Osteocyte (in vitro differentiated cells): ENCODE data around the gene XAB2. TPM values are rescaled to one million over a fixed set of nuclear protein-coding genes. Genes with fewer than 3 reads are reported as not detected.

ENCODE experiments used
- DNase-seq: peaks from one replicate; pipeline ENCODE4 v3.0.0; 2021; ENCODE audit warnings: mixed read lengths; ENCODE audit not compliant: unreplicated experiment; ENCODE audit errors: extremely low spot score
- H3K27ac Mint-ChIP-seq: one replicate; pipeline ENCODE4 v1.8.0; 2021; ENCODE audit warnings: mild to moderate bottlenecking, mixed read lengths; ENCODE audit not compliant: unreplicated experiment
- H3K27me3 Mint-ChIP-seq: one replicate; pipeline ENCODE4 v1.8.0; 2021; ENCODE audit warnings: mixed read lengths; ENCODE audit not compliant: unreplicated experiment
- H3K36me3 Mint-ChIP-seq: one replicate; pipeline ENCODE4 v1.8.0; 2021; ENCODE audit warnings: mixed read lengths; ENCODE audit not compliant: unreplicated experiment
- H3K4me1 Mint-ChIP-seq: one replicate; pipeline ENCODE4 v1.8.0; 2021; ENCODE audit warnings: mixed read lengths; ENCODE audit not compliant: unreplicated experiment
- H3K4me3 Mint-ChIP-seq: one replicate; pipeline ENCODE4 v1.8.0; 2021; ENCODE audit warnings: mild to moderate bottlenecking, moderate library complexity, mixed read lengths; ENCODE audit not compliant: unreplicated experiment
- H3K9me3 Mint-ChIP-seq: one replicate; pipeline ENCODE4 v1.8.0; 2021; ENCODE audit warnings: mixed read lengths; ENCODE audit not compliant: unreplicated experiment
- CTCF ChIP-seq: fragments of 200-600 bp; sonication (generic); IDR thresholded peaks from 2 replicates; pipeline ENCODE4 v1.5.0; 2021; ENCODE audit warnings: antibody characterized with exemption, mild to moderate bottlenecking, moderate library complexity
- total RNA-seq: library from RNA; stranded (reverse); gene quantifications from 2 replicates; pipeline ENCODE4 v1.2.1, GENCODE V29; 2021

XAB2 gene
- total RNA-seq, 1 donor from 2014 or later = 41.7 TPM

GRCh38 chr19:7637374-7638256 is 8.3 kb upstream of the XAB2 start:
- TF ChIP-seq CTCF = no peak
- Mint-ChIP-seq H3K36me3 (no peaks in the 10 kb centered on the region), H3K27ac (no peak overlapping the region), H3K27me3 (peaks cover 16% of the 10 kb centered on the region), H3K4me1 (no peaks in the 10 kb centered on the region), H3K4me3 (peak overlapping the region; percentile 57), H3K9me3 (no peaks in the 10 kb centered on the region)
- DNase-seq = no peak

- no peaks in the 10 kb centered on the region for H3K4me1 Mint-ChIP-seq
- peaks cover 16% of the 10 kb centered on the region for H3K27me3 Mint-ChIP-seq
- H3K4me3 Mint-ChIP-seq = peak within 1 kb of the TSS; percentile 57
- H3K9me3 Mint-ChIP-seq = no peaks in the 10 kb centered on the region
- H3K36me3 Mint-ChIP-seq = no peaks in the 10 kb centered on the region
- no peak for DNase-seq
- no peak for TF ChIP-seq CTCF
- H3K27ac Mint-ChIP-seq = no peak within 1 kb of the TSS
Measured at GRCh38 chr19:7636691-7637373, 7.5 kb upstream of the XAB2 start, which contains the start of gene STXBP2. TSS of gene STXBP2 (plus strand) at chr19:7637110. CDS start at chr19:7637150, 40 bp downstream.

- H3K4me1 Mint-ChIP-seq = no peaks in the 10 kb centered on the region
- no peak for DNase-seq
- H3K36me3 Mint-ChIP-seq = no peaks in the 10 kb centered on the region
- H3K4me3 Mint-ChIP-seq = peak overlapping the region; percentile 40
- H3K27ac Mint-ChIP-seq = no peak overlapping the region
- TF ChIP-seq CTCF = no peak
- no peaks in the 10 kb centered on the region for H3K9me3 Mint-ChIP-seq
- H3K27me3 Mint-ChIP-seq = peaks cover 16% of the 10 kb centered on the region
Measured at GRCh38 chr19:7636317-7636690, 7.0 kb upstream of the XAB2 start.

DNA sequence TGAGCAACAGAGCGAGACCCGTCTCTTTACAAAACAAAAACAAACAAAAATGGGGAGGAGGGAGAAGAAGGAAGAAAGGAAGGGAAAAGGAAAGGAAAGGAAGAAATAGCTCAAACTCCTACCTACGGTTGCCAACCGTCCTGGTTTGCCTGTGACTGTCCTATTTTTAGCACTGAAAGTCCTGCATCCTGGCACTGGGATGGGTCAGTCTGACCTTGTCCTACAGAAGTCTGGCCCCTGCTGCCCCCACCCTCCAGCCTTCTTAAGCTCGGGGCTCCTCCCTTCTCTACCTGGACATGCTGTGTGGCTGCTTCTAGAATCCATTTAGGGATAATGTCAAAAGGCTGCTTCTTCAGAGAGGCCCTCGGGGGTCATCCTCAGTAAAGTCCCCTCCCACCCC is 6.3 kb upstream of the XAB2 start:
- peaks cover 4% of the 10 kb centered on the region for H3K4me1 Mint-ChIP-seq
- peaks cover 16% of the 10 kb centered on the region for H3K27me3 Mint-ChIP-seq
- no peak for DNase-seq
- TF ChIP-seq CTCF = no peak
- H3K36me3 Mint-ChIP-seq = no peaks in the 10 kb centered on the region
- no peak overlapping the region for H3K27ac Mint-ChIP-seq
- H3K4me3 Mint-ChIP-seq = no peak overlapping the region
- H3K9me3 Mint-ChIP-seq = no peaks in the 10 kb centered on the region

GRCh38 chr19:7633698-7634097 is 4.4 kb upstream of the XAB2 start, which contains the start of gene PCP2:
TSS of gene PCP2 (minus strand) at chr19:7633719. CDS start at chr19:7633457, 262 bp downstream.
- no peak within 1 kb of the TSS for H3K27ac Mint-ChIP-seq

More at GRCh38 chr19:7633698-7634097, 4.4 kb upstream of the XAB2 start, which contains the start of gene PCP2:
- Mint-ChIP-seq H3K4me1 (peaks cover 20% of the 10 kb centered on the region), H3K4me3 (no peak within 1 kb of the TSS), H3K27me3 (peaks cover 16% of the 10 kb centered on the region), H3K36me3 (no peaks in the 10 kb centered on the region), H3K9me3 (no peaks in the 10 kb centered on the region)
- TF ChIP-seq CTCF = no peak
- DNase-seq = no peak
